Measurements from ENCODE around the gene ASF1B.
"Not testable (repeated sequence)": the region's sequence is repeated elsewhere in the genome, so short reads cannot be mapped to it uniquely, and the experiment has no call there.

Gene ASF1B

GRCh38 chr19:14136509-14137281, at the start of gene ASF1B:
TSS of gene ASF1B (minus strand) at chr19:14136589. CDS start at chr19:14136456, 133 bp downstream.
- Mint-ChIP-seq H3K27ac (peak within 1 kb of the TSS; percentile 88), H3K4me1 (ENCODE audit: low read depth) (peaks cover 34% of the 10 kb centered on the region), H3K4me3 (peak within 1 kb of the TSS; percentile 86), H3K9me3 (no peaks in the 10 kb centered on the region), H3K27me3 (no peaks in the 10 kb centered on the region), H3K36me3 (ENCODE audit: low read depth) (peaks cover 10% of the 10 kb centered on the region)
- intact Hi-C loops (cut with micrococcal nuclease): loop anchor here (1.0 to 2.0 kb wide), 3 partner anchors 18 to 64 kb away; partner anchors contain the start of gene MISP3

DNA sequence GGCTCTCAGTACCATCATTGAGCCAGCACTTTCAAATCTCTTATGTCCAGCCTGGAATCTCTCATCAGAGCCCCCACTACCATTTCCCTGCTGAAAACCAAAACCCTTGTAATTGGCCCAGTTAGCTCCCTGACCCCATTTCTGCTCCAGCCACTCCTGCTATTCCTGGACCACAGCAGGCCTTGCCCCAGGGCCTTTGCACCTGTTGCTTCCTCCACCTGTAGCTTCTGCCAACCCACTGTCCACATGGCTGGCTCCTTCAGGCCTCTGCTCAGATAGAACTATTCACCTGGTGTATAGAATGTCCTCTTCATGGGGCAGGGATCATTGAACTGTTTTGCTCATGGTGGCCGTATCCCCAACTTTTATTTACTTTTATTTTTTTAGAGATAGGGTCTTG, 49.3 kb upstream of the ASF1B start:
- intact Hi-C loops (cut with micrococcal nuclease); H3K4me3 Mint-ChIP-seq; H3K9me3 Mint-ChIP-seq; H3K27ac Mint-ChIP-seq; H3K36me3 Mint-ChIP-seq (ENCODE audit: low read depth): not testable (repeated sequence)
- H3K4me1 Mint-ChIP-seq (ENCODE audit: low read depth): peaks cover 12% of the 10 kb centered on the region
- H3K27me3 Mint-ChIP-seq: peaks cover 20% of the 10 kb centered on the region

- H3K4me3 Mint-ChIP-seq: no peak overlapping the region
- intact Hi-C loops (cut with micrococcal nuclease): no loop called here
- no peak overlapping the region for H3K27ac Mint-ChIP-seq
- peaks cover 20% of the 10 kb centered on the region for H3K27me3 Mint-ChIP-seq
- peaks cover 12% of the 10 kb centered on the region for H3K4me1 Mint-ChIP-seq (ENCODE audit: low read depth)
- no peaks in the 10 kb centered on the region for H3K36me3 Mint-ChIP-seq (ENCODE audit: low read depth)
- H3K9me3 Mint-ChIP-seq: no peaks in the 10 kb centered on the region
These were observed 48.8 kb upstream of the ASF1B start for GRCh38 chr19:14185158-14185557.

DNA sequence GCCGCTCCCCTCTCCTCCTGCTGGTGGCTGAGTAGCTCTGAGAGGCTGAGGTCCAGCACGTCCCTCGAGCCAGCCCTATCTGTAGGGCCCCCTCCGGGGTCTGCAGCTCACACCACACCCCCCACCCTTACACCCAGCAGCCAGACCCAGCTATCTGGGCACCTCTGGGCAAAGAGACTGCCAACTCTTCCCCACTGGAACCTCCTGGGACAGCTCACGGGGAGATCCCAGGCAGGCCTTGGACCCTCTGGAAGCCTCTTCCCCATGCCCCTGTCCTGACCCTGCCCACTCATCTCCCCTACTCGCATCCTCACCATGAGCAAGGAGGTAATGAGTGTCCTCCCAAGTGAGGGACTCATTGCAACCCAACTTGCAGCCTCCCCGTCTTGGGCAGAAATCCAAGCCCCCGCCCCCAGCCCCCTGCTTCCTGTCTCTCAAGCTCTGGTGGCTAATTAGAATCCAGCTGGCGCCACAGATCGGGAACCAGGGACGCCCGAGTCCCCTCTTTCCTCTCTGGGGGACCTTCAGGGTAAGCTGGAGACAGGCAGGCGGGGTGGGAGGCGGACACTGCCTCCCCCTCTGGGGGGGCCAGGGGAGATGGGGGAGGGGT, 47.5 kb upstream of the ASF1B start:
- intact Hi-C loops (cut with micrococcal nuclease): no loop called here
- H3K27ac Mint-ChIP-seq: no peak overlapping the region

GRCh38 chr19:14182476-14182875, 46.1 kb upstream of the ASF1B start:
- no peak overlapping the region for H3K4me3 Mint-ChIP-seq
- H3K9me3 Mint-ChIP-seq: no peaks in the 10 kb centered on the region
- no peaks in the 10 kb centered on the region for H3K36me3 Mint-ChIP-seq (ENCODE audit: low read depth)
- peaks cover 15% of the 10 kb centered on the region for H3K27me3 Mint-ChIP-seq
- H3K4me1 Mint-ChIP-seq (ENCODE audit: low read depth): peaks cover 3% of the 10 kb centered on the region
- H3K27ac Mint-ChIP-seq: no peak overlapping the region
- intact Hi-C loops (cut with micrococcal nuclease): no loop called here

More for the DNA sequence above, 47.5 kb upstream of the ASF1B start:
- H3K4me3 Mint-ChIP-seq: no peak overlapping the region
- H3K36me3 Mint-ChIP-seq (ENCODE audit: low read depth): no peaks in the 10 kb centered on the region
- peaks cover 20% of the 10 kb centered on the region for H3K27me3 Mint-ChIP-seq
- H3K9me3 Mint-ChIP-seq: no peaks in the 10 kb centered on the region
- H3K4me1 Mint-ChIP-seq (ENCODE audit: low read depth): peaks cover 12% of the 10 kb centered on the region

DNA sequence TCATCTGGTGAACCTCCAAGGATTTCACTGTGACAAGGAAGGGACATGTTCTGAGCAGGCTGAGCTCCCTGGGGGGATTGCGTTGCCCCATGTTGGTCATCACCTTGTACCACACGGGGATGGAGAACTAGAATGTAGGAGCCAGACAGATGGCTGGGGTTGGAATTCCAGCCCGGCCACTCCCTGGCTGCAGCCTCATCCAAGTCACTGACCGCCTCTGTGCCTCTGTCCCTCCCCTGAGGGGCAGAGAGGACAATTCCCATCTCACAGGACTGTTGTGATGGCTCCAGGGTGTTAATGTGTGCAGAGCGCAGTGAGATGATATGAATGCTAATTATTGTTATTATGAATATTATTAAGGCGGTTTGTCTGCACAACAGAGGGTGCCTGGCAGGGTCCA, 45.5 kb upstream of the ASF1B start:
- H3K4me1 Mint-ChIP-seq (ENCODE audit: low read depth): no peaks in the 10 kb centered on the region
- no peaks in the 10 kb centered on the region for H3K36me3 Mint-ChIP-seq (ENCODE audit: low read depth)
- H3K4me3 Mint-ChIP-seq: no peak overlapping the region
- peaks cover 12% of the 10 kb centered on the region for H3K27me3 Mint-ChIP-seq
- no peak overlapping the region for H3K27ac Mint-ChIP-seq
- no peaks in the 10 kb centered on the region for H3K9me3 Mint-ChIP-seq
- intact Hi-C loops (cut with micrococcal nuclease): no loop called here

GRCh38 chr19:14181199-14181598, 44.8 kb upstream of the ASF1B start:
- H3K4me1 Mint-ChIP-seq (ENCODE audit: low read depth); H3K9me3 Mint-ChIP-seq; H3K27ac Mint-ChIP-seq; H3K4me3 Mint-ChIP-seq; H3K27me3 Mint-ChIP-seq; H3K36me3 Mint-ChIP-seq (ENCODE audit: low read depth); intact Hi-C loops (cut with micrococcal nuclease): not testable (repeated sequence)

DNA sequence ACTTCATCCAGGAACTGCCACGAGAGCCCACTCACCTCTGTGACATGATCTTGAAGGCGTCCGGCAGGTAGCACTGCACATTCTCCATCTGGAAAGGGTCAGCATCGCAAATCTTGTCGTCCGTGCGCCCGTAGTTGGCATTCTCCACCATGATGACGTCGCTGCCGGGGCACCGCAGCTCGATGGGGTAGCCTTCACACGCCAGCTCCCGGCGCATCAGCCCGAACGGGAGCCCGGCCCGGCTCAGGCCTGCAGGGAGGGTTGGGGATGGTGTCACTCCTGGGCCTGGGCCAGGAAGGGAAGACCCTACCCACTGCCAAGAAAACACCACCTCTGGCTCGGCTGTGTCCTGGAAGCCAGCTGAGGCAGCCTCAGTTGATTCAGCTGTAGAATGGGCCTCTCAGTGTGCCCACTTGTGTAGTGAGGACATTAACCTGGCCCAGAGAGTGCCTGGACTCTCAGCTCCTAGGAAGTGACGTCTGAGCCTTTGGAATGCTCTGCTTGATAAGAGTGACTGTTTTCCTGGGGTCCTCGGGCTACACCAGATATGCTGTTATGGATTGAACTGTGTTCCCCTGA, 41.2 kb upstream of the ASF1B start:
- peaks cover 7% of the 10 kb centered on the region for H3K36me3 Mint-ChIP-seq (ENCODE audit: low read depth)
- no peak overlapping the region for H3K27ac Mint-ChIP-seq
- intact Hi-C loops (cut with micrococcal nuclease): no loop called here
- H3K4me3 Mint-ChIP-seq: no peak overlapping the region
- no peaks in the 10 kb centered on the region for H3K4me1 Mint-ChIP-seq (ENCODE audit: low read depth)
- no peaks in the 10 kb centered on the region for H3K9me3 Mint-ChIP-seq
- no peaks in the 10 kb centered on the region for H3K27me3 Mint-ChIP-seq

DNA sequence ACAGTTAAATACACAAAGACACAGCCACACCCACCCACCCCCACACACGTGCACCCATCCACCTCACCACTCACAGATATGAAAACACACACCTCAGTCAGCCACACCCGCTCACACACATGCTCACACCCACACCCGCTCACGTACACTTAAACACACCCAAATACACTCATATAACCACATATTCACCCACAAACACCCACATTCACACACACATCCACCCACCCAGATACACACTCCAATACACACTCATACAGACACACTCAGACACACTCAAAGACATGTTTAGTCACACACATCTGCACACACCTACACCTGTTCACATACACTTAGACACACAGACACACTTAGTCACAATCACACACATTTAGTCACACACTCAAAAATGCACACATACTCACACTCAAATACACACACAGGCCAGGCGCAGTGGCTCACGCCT, 39.0 kb upstream of the ASF1B start:
- Mint-ChIP-seq H3K4me1 (ENCODE audit: low read depth) (no peaks in the 10 kb centered on the region), H3K9me3 (peaks cover 9% of the 10 kb centered on the region)

GRCh38 chr19:14174883-14175282, 38.5 kb upstream of the ASF1B start:
- Mint-ChIP-seq H3K36me3 (ENCODE audit: low read depth) (peaks cover 21% of the 10 kb centered on the region), H3K9me3 (peaks cover 10% of the 10 kb centered on the region), H3K4me1 (ENCODE audit: low read depth) (no peaks in the 10 kb centered on the region), H3K27me3 (peaks cover 2% of the 10 kb centered on the region), H3K27ac (no peak overlapping the region), H3K4me3 (no peak overlapping the region)
- intact Hi-C loops (cut with micrococcal nuclease): no loop called here

More for the DNA sequence above, 39.0 kb upstream of the ASF1B start:
- Mint-ChIP-seq H3K4me3 (no peak overlapping the region), H3K27ac (no peak overlapping the region), H3K36me3 (ENCODE audit: low read depth) (peaks cover 16% of the 10 kb centered on the region), H3K27me3 (no peaks in the 10 kb centered on the region)
- intact Hi-C loops (cut with micrococcal nuclease): no loop called here

GRCh38 chr19:14168993-14169392, 32.6 kb upstream of the ASF1B start:
- Mint-ChIP-seq H3K4me3 (no peak overlapping the region), H3K27ac (no peak overlapping the region)
- intact Hi-C loops (cut with micrococcal nuclease): no loop called here

DNA sequence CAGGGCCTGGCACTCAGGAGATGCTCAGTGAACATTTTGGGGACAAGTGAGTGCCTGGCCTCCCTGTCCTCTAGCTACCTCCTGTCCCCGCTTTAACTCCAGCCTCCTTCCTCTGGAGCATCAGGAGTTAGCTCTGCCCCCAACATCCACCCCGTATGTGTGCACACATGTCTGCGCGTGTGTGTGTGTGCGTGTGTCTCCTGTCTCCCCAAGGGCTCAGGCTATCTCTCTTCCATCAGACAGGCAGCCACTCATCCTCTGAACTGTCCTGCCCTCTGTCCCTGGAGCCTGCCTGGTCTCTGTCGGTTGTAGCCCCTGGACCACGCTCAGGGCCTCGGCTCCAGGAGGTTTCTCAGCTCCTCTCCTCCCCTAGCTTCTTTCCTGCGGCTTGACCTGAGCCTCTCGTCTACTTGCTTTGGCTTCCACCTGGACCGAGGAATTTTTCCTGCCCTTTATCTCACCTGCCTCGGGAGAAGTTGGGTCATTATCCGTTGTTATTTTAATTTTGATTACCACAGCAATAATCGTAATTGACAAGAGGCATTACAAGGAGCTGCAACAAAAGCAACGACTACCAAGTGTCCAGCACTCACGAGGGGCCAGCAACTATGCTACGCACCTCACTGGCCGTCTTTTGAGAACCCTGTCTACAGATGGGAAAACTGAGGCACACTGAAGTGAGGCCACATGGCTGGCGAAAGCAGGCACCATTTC, 32.0 kb upstream of the ASF1B start:
- H3K27ac Mint-ChIP-seq: peak overlapping the region; percentile 80
- peaks cover 15% of the 10 kb centered on the region for H3K36me3 Mint-ChIP-seq (ENCODE audit: low read depth)
- peaks cover 39% of the 10 kb centered on the region for H3K4me1 Mint-ChIP-seq (ENCODE audit: low read depth)
- H3K27me3 Mint-ChIP-seq: peaks cover 27% of the 10 kb centered on the region
- H3K9me3 Mint-ChIP-seq: peaks cover 10% of the 10 kb centered on the region
- H3K4me3 Mint-ChIP-seq: peak overlapping the region; percentile 38
- intact Hi-C loops (cut with micrococcal nuclease): no loop called here

More at GRCh38 chr19:14168993-14169392, 32.6 kb upstream of the ASF1B start:
- Mint-ChIP-seq H3K36me3 (ENCODE audit: low read depth) (peaks cover 15% of the 10 kb centered on the region), H3K27me3 (peaks cover 26% of the 10 kb centered on the region), H3K9me3 (peaks cover 10% of the 10 kb centered on the region), H3K4me1 (ENCODE audit: low read depth) (peaks cover 39% of the 10 kb centered on the region)

DNA sequence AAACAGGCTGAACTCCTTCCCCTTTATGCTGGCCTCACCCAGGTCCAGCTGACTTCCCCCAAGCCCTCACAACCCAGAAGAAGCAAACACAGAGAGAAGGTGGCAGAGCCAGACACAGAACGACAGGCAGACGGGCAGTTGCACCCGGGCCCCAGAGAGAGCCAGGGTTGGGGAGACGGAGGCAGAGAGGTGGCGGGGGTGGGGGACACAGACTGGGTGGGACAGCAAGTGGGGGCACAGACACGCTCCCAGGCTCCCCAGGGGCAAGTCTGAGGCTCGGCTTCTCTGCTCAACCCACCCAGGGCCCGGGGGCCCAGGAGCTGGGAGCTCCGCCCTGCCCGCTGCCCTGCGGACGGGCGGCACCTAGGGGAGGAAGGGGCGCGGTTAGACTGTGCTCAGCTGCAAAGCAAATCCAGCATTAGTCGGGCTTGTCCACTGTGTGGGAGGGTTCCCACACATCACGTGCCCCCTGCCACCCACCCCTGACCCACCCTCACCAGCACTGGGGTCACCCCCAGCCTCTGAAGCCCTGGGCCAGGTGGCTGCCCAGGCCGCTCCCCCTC, 31.3 kb upstream of the ASF1B start:
- intact Hi-C loops (cut with micrococcal nuclease): no loop called here

More for the DNA sequence above, 31.3 kb upstream of the ASF1B start:
- H3K36me3 Mint-ChIP-seq (ENCODE audit: low read depth): peaks cover 15% of the 10 kb centered on the region
- H3K9me3 Mint-ChIP-seq: peaks cover 10% of the 10 kb centered on the region
- peak overlapping the region; percentile 59 for H3K4me3 Mint-ChIP-seq
- peaks cover 39% of the 10 kb centered on the region for H3K4me1 Mint-ChIP-seq (ENCODE audit: low read depth)
- H3K27me3 Mint-ChIP-seq: peaks cover 27% of the 10 kb centered on the region
- peak overlapping the region; percentile 80 for H3K27ac Mint-ChIP-seq
